ENCODE data around the gene TGM3. TPM values are rescaled to one million over a fixed set of nuclear protein-coding genes. Genes with fewer than 3 reads are reported as not detected.

The TGM3 gene
- total RNA-seq, 1 donor from 2014 or later, result not detected

GRCh38 chr20:2299301-2299700 is 3.5 kb downstream of the TGM3 start:
- H3K9me3 ChIP-seq, result no peaks in the 10 kb centered on the region
- no peaks in the 10 kb centered on the region for H3K36me3 ChIP-seq
- TF ChIP-seq CTCF (IDR thresholded peaks at IDR 0.05), result no peak
- H3K4me3 ChIP-seq, result no peak overlapping the region
- H3K27me3 ChIP-seq, result no peaks in the 10 kb centered on the region
- intact Hi-C loops (cut with DNase I), result no loop called here
- no peak overlapping the region for H3K27ac ChIP-seq
- DNase-seq (ENCODE audit: low spot score in 2 of 2), result no peak
- H3K4me1 ChIP-seq, result no peaks in the 10 kb centered on the region

- Histone ChIP-seq H3K27me3 (no peaks in the 10 kb centered on the region), H3K4me3 (no peak overlapping the region), H3K4me1 (no peaks in the 10 kb centered on the region), H3K9me3 (no peaks in the 10 kb centered on the region), H3K36me3 (no peaks in the 10 kb centered on the region), H3K27ac (no peak overlapping the region)
- intact Hi-C loops (cut with DNase I), result no loop called here
- DNase-seq (ENCODE audit: low spot score in 2 of 2), result no peak
- no peak for TF ChIP-seq CTCF (IDR thresholded peaks at IDR 0.05)
Observed at GRCh38 chr20:2300002-2300401, 4.2 kb downstream of the TGM3 start.

- Histone ChIP-seq H3K27me3 (no peaks in the 10 kb centered on the region), H3K4me1 (no peaks in the 10 kb centered on the region), H3K9me3 (no peaks in the 10 kb centered on the region), H3K4me3 (no peak overlapping the region), H3K36me3 (no peaks in the 10 kb centered on the region), H3K27ac (no peak overlapping the region)
- DNase-seq (ENCODE audit: low spot score in 2 of 2), result no peak
- intact Hi-C loops (cut with DNase I), result no loop called here
- no peak for TF ChIP-seq CTCF (IDR thresholded peaks at IDR 0.05)
Observed at GRCh38 chr20:2300420-2300819, 4.6 kb downstream of the TGM3 start.

GRCh38 chr20:2301164-2301622 is 5.4 kb downstream of the TGM3 start:
- Histone ChIP-seq H3K36me3 (no peaks in the 10 kb centered on the region), H3K27ac (no peak overlapping the region), H3K4me3 (no peak overlapping the region), H3K4me1 (no peaks in the 10 kb centered on the region), H3K9me3 (no peaks in the 10 kb centered on the region), H3K27me3 (no peaks in the 10 kb centered on the region)
- TF ChIP-seq CTCF (IDR thresholded peaks at IDR 0.05), result no peak
- peak; percentile 59 to 78 for DNase-seq (ENCODE audit: low spot score in 2 of 2)
- intact Hi-C loops (cut with DNase I), result no loop called here

GRCh38 chr20:2302384-2303060 is 6.7 kb downstream of the TGM3 start:
- no peak for DNase-seq (ENCODE audit: low spot score in 2 of 2)

More at GRCh38 chr20:2302384-2303060, 6.7 kb downstream of the TGM3 start:
- Histone ChIP-seq H3K36me3 (no peaks in the 10 kb centered on the region), H3K4me3 (no peak overlapping the region), H3K27me3 (no peaks in the 10 kb centered on the region), H3K4me1 (no peaks in the 10 kb centered on the region), H3K27ac (no peak overlapping the region), H3K9me3 (no peaks in the 10 kb centered on the region)
- intact Hi-C loops (cut with DNase I), result no loop called here
- TF ChIP-seq CTCF (IDR thresholded peaks at IDR 0.05), result no peak
